ENCODE data around the gene SNX19.

DNA sequence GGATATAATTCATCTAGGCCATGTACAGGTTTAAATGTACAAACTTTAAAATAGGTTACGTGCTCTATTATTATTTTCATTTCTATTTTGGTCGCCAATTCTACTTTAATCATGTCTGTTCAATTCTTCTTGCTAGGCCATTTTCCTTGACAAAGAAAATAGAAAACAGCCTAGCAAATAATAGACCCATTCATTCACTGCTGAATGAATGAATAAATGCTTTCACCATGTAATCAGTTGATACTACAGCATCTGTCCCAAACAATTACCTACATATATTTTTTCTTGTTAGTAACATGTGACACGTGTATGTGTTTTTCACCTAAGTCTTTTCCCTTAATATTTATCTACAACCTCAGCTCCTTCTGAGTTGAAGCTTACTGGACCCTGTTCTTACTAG, 27.5 kb downstream of the SNX19 start:
- TF ChIP-seq, protein P1, sequence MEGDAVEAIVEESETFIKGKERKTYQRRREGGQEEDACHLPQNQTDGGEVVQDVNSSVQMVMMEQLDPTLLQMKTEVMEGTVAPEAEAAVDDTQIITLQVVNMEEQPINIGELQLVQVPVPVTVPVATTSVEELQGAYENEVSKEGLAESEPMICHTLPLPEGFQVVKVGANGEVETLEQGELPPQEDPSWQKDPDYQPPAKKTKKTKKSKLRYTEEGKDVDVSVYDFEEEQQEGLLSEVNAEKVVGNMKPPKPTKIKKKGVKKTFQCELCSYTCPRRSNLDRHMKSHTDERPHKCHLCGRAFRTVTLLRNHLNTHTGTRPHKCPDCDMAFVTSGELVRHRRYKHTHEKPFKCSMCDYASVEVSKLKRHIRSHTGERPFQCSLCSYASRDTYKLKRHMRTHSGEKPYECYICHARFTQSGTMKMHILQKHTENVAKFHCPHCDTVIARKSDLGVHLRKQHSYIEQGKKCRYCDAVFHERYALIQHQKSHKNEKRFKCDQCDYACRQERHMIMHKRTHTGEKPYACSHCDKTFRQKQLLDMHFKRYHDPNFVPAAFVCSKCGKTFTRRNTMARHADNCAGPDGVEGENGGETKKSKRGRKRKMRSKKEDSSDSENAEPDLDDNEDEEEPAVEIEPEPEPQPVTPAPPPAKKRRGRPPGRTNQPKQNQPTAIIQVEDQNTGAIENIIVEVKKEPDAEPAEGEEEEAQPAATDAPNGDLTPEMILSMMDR (conservative IDR thresholded peaks at IDR 0.05; ENCODE audit: low read depth, low read length), result no peak
- TF ChIP-seq POLR2A (IDR thresholded peaks at IDR 0.05; ENCODE audit: low read depth, low read length), result no peak
- no peak for TF ChIP-seq NFE2L2 (IDR thresholded peaks at IDR 0.05; ENCODE audit: low read depth, low read length)
- no peak for TF ChIP-seq SMC3 (IDR thresholded peaks at IDR 0.05; ENCODE audit: low read depth, low read length)
